Measurements from ENCODE around the gene GPR141.

- TF ChIP-seq EZH2 (IDR thresholded peaks at IDR 0.05; ENCODE audit: borderline replicate concordance, low read depth, low read length, severe bottlenecking), result no peak
- no peak for TF ChIP-seq CTCF (IDR thresholded peaks at IDR 0.05; ENCODE audit: borderline replicate concordance, extremely low read depth, low read length, poor library complexity, severe bottlenecking)
Measured at GRCh38 chr7:37703361-37703760, 19.8 kb downstream of the GPR141 start.

All from DND-41 (cell line).